Measurements from ENCODE around the gene ADCY3. TPM values are rescaled to one million over a fixed set of nuclear protein-coding genes. Genes with fewer than 3 reads are reported as not detected.

The ADCY3 gene
- total RNA-seq, 1 experiment from 2014 or later = 39.5 TPM

- H3K4me2 ChIP-seq (ENCODE audit: insufficient read depth, insufficient read length, low read length) = no peak overlapping the region
- peak overlapping the region in 2 of 3 experiments; percentile 9 to 19; a peak in 1 of 7 replicates for H3K27ac Mint-ChIP-seq
- H3K4me3 Mint-ChIP-seq = no peak overlapping the region; a peak in 1 of 5 replicates
These were observed 43.0 kb downstream of the ADCY3 start for GRCh38 chr2:24877067-24877466.

More at GRCh38 chr2:24877067-24877466, 43.0 kb downstream of the ADCY3 start:
- TF ChIP-seq, protein P1, sequence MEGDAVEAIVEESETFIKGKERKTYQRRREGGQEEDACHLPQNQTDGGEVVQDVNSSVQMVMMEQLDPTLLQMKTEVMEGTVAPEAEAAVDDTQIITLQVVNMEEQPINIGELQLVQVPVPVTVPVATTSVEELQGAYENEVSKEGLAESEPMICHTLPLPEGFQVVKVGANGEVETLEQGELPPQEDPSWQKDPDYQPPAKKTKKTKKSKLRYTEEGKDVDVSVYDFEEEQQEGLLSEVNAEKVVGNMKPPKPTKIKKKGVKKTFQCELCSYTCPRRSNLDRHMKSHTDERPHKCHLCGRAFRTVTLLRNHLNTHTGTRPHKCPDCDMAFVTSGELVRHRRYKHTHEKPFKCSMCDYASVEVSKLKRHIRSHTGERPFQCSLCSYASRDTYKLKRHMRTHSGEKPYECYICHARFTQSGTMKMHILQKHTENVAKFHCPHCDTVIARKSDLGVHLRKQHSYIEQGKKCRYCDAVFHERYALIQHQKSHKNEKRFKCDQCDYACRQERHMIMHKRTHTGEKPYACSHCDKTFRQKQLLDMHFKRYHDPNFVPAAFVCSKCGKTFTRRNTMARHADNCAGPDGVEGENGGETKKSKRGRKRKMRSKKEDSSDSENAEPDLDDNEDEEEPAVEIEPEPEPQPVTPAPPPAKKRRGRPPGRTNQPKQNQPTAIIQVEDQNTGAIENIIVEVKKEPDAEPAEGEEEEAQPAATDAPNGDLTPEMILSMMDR (conservative IDR thresholded peaks at IDR 0.05) = no peak
- peaks cover 3% of the 10 kb centered on the region; the same call in 1 of the 2 replicates for H3K4me1 ChIP-seq (ENCODE audit: insufficient read depth, low read length)
- H2AK5ac ChIP-seq (ENCODE audit: insufficient read length, low read length) = no peak overlapping the region
- no peak overlapping the region for H3T11ph ChIP-seq (ENCODE audit: low read length)
- H3K14ac ChIP-seq (ENCODE audit: insufficient read depth, low read length) = no peak overlapping the region; the same call in 1 of the 2 replicates
- H3K4ac ChIP-seq (ENCODE audit: low read depth, low read length) = no peak overlapping the region
- no peak overlapping the region for H4K91ac ChIP-seq (ENCODE audit: insufficient read length, low read depth, low read length)
- H3K4me1 Mint-ChIP-seq = peaks cover 9 to 12% of the 10 kb centered on the region in 2 experiments
- no CpG with 5 or more reads among the region's 6 CpGs for WGBS (ENCODE audit: extremely low coverage, insufficient read length, low lambda C conversion rate)
- H3K79me2 ChIP-seq (ENCODE audit: insufficient read depth, low read length) = no peaks in the 10 kb centered on the region
- H2BK15ac ChIP-seq (ENCODE audit: low read depth, low read length) = no peak overlapping the region
- H3K27ac ChIP-seq (ENCODE audit: insufficient read length, low read depth, low read length) = no peak overlapping the region
- H3K23me2 ChIP-seq (ENCODE audit: insufficient read length, low read depth, low read length, poor library complexity, severe bottlenecking) = no peaks in the 10 kb centered on the region
- no peaks in the 10 kb centered on the region for H3K9me3 Mint-ChIP-seq
- no peak overlapping the region for H4K8ac ChIP-seq (replicated peaks; ENCODE audit: insufficient read length, low read depth, low read length)
- H3K23ac ChIP-seq (ENCODE audit: insufficient read length, low read depth, low read length) = no peak overlapping the region
- H2BK5ac ChIP-seq (ENCODE audit: insufficient read length, low read length) = no peak overlapping the region
- H3K27me3 Mint-ChIP-seq (ENCODE audit: low read depth) = no peaks in the 10 kb centered on the region
- no peaks in the 10 kb centered on the region for H3K79me1 ChIP-seq (ENCODE audit: insufficient read depth, low read depth, low read length, poor library complexity, severe bottlenecking)
- H2BK20ac ChIP-seq (ENCODE audit: low read depth, low read length, poor library complexity, severe bottlenecking) = no peak overlapping the region
- no peak overlapping the region for H4K5ac ChIP-seq (ENCODE audit: insufficient read length, low read depth, low read length)
- no peaks in the 10 kb centered on the region for H3K27me3 ChIP-seq (ENCODE audit: insufficient read depth, low read length)
- no peak overlapping the region for H3K9ac ChIP-seq (ENCODE audit: extremely low read depth, insufficient read length, low read length)
- no peaks in the 10 kb centered on the region for H4K20me1 ChIP-seq (ENCODE audit: control insufficient read depth, insufficient read depth, insufficient read length)
- H3K56ac ChIP-seq (ENCODE audit: insufficient read length, low read depth, low read length) = no peak overlapping the region
- no peak overlapping the region for H2BK12ac ChIP-seq (ENCODE audit: insufficient read length, low read depth, low read length)
- no peaks in the 10 kb centered on the region for H3K9me3 ChIP-seq (ENCODE audit: control insufficient read depth, low read depth, low read length)
- no peak overlapping the region for H3K18ac ChIP-seq (ENCODE audit: insufficient read length, low read depth, low read length)
- peaks cover under 1 to 7% (median 5%) of the 10 kb centered on the region in 3 experiments for H3K36me3 Mint-ChIP-seq (ENCODE audit: insufficient read depth in 1 of 3, low read depth in 3 of 3)
- H2AFZ ChIP-seq (ENCODE audit: low read length) = no peak overlapping the region
- H2BK120ac ChIP-seq (ENCODE audit: low read depth, low read length, poor library complexity, severe bottlenecking) = no peak overlapping the region
- no peak for DNase-seq

Data from H9 (cell line).